Measurements from ENCODE around the gene TRIM62. TPM values are rescaled to one million over a fixed set of nuclear protein-coding genes. Genes with fewer than 3 reads are reported as not detected.

The TRIM62 gene
- total RNA-seq: 4.0 and 4.2 TPM in 2 replicates

GRCh38 chr1:33181921-33182341 lies at the start of gene TRIM62:
Gene TRIM62 (minus strand): TSS chr1:33182043. CDS start chr1:33181432, 611 bp downstream.

Other genes starting within 250 kb of the TRIM62 start
- gene RNF19B, start 217.2 kb downstream of the TRIM62 start, total RNA-seq: 8.7 and 8.9 TPM in 2 replicates
- gene AK2, start 145.2 kb downstream of the TRIM62 start, total RNA-seq: 155 and 181 TPM in 2 replicates
- 4.5 and 5.2 TPM in 2 replicates for gene AZIN2, start 100.9 kb downstream of the TRIM62 start, total RNA-seq
- gene ZNF362, start 74.4 kb upstream of the TRIM62 start, total RNA-seq: 12.2 and 16.6 TPM in 2 replicates
- gene A3GALT2, start 139.1 kb upstream of the TRIM62 start, total RNA-seq: not detected in 2 replicates
- gene PHC2, start 249.1 kb upstream of the TRIM62 start, total RNA-seq: 159 and 163 TPM in 2 replicates

Measured in bronchus fibroblast of lung (primary cell).